Skeletal muscle satellite cell (primary cell): ENCODE data around the gene STK32C.
"Not testable (repeated sequence)": the region's sequence is repeated elsewhere in the genome, so short reads cannot be mapped to it uniquely, and the experiment has no call there.

Source experiments
- H3K27me3 ChIP-seq: 2 replicates; pipeline ENCODE4 v1.7.0; 2013; ENCODE audit warnings: low read length; ENCODE audit not compliant: control insufficient read depth, insufficient read depth
- H3K36me3 ChIP-seq: 2 replicates; pipeline ENCODE4 v1.7.0; 2013; ENCODE audit warnings: mild to moderate bottlenecking, control low read depth, low read length; ENCODE audit not compliant: insufficient read depth
- H3K4me1 ChIP-seq: 2 replicates; pipeline ENCODE4 v1.7.0; 2013; ENCODE audit warnings: low read length; ENCODE audit not compliant: control insufficient read depth, insufficient read depth
- H3K4me2 ChIP-seq: 2 replicates; pipeline ENCODE4 v1.7.0; 2013; ENCODE audit warnings: mild to moderate bottlenecking, low read length
- H3K4me3 ChIP-seq: 2 replicates; pipeline ENCODE4 v1.7.0; 2013; ENCODE audit warnings: low read length
- H3K9ac ChIP-seq: 2 replicates; pipeline ENCODE4 v1.7.0; 2013; ENCODE audit warnings: mild to moderate bottlenecking, low read depth, low read length, moderate library complexity
- H3K9me3 ChIP-seq: replicated peaks from 2 replicates; pipeline ENCODE4 v1.7.0; 2013; ENCODE audit warnings: mild to moderate bottlenecking, control low read depth, low read length

The STK32C gene

DNA sequence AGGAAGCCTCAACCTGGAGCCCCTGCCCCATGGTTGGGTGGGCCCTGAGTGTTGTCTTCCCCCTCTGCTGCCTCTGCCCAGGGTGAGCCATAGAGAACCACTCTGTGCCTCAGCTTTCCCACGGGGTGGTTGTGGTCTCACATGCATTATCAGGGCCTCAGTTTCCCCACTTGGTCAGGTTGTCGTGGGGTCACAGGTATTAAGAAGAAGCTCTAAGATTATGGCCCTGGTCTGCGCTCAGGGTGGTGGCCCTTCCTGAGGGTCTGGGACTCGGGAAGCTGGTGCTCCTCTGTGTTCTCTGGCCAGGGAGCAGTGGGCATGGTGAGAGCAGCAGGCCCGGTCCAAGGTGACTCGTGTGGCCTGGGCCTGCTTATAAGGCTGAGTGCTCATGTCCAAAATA lies 42.0 kb upstream of the STK32C start:
- no peaks in the 10 kb centered on the region for H3K4me1 ChIP-seq
- no peak overlapping the region for H3K4me2 ChIP-seq
- no peak overlapping the region for H3K9ac ChIP-seq
- no peak overlapping the region for H3K4me3 ChIP-seq
- H3K27me3 ChIP-seq = no peaks in the 10 kb centered on the region
- H3K9me3 ChIP-seq = no peaks in the 10 kb centered on the region
- peaks cover 4% of the 10 kb centered on the region for H3K36me3 ChIP-seq

DNA sequence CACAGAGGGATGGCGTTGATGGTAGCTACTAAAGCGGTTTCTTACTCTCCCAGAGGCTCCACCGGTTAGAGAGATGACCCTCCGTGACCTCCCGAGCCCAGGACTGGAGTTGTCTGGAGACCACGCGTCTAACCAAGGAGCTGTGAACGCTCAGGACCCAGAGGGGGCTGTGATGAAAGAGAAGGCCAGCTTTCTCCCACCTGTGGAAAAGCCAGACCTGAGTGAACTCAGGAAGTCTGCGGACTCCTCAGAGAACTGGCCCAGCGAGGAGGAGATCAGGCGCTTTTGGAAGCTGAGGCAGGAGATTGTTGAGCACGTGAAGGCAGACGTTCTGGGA lies 40.1 kb upstream of the STK32C start:
- H3K27me3 ChIP-seq = no peaks in the 10 kb centered on the region
- H3K9me3 ChIP-seq = no peaks in the 10 kb centered on the region
- no peaks in the 10 kb centered on the region for H3K4me1 ChIP-seq
- peaks cover 8% of the 10 kb centered on the region for H3K36me3 ChIP-seq
- H3K4me3 ChIP-seq = no peak overlapping the region
- H3K4me2 ChIP-seq = no peak overlapping the region
- H3K9ac ChIP-seq = no peak overlapping the region

DNA sequence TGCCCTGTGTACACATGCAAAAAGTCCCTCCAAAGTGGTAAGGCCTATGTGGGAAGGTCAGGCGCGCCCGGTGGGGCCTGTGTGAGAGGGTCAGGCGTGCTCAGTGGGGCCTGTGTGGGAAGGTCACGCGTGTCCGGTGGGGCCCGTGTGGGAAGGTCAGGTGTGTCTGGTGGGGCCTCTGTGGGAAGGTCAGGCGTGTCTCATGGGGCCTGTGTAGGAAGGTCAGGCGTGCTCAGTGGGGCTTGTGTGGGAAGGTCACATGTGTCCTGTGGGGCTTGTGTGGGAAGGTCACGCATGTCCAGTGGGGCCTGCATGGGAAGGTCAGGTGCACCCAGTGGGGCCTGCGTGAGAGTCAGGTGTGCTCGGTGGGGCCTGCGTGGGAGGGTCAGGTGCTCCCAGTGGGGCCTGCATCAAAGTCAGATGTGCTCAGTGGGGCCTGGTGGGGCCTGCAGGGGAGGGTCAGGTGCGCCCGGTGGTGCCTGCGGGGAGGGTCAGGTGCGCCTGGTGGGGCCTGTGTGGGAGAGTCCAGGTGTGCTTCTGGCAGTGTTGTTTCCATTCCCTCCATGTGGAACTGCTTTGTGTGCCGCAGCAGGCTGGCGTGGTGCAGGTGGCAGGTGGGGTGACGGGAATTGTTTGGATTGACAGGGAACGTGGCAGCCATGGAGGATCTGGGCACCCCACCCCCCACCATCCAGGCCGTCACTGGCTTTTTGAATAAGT lies 39.6 kb upstream of the STK32C start:
- Histone ChIP-seq H3K4me2 (no peak overlapping the region), H3K9ac (no peak overlapping the region), H3K36me3 (peaks cover 8% of the 10 kb centered on the region), H3K4me1 (no peaks in the 10 kb centered on the region), H3K4me3 (no peak overlapping the region), H3K27me3 (no peaks in the 10 kb centered on the region), H3K9me3 (no peaks in the 10 kb centered on the region)

DNA sequence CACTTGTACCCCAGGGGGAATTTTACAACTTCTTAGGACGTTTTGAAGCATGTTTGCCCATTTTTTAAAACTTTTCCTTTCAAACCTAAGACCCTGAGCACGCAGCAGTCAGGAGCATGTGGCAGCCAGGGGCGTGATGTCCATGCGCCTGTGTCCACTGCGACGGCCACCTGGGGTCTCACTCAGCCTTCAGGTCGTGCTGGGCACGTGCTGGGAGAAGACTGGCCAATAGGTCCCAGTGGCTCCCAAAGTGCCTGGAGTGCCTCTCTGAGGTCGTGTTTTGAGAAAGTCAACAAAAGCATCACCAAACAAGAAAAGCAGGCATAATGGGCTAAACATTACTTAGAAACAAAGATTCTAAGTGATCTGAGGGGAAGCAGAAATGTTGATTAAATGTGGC lies 39.1 kb upstream of the STK32C start:
- H3K36me3 ChIP-seq = peaks cover 8% of the 10 kb centered on the region
- no peaks in the 10 kb centered on the region for H3K9me3 ChIP-seq
- no peaks in the 10 kb centered on the region for H3K27me3 ChIP-seq
- H3K4me1 ChIP-seq = no peaks in the 10 kb centered on the region
- no peak overlapping the region for H3K4me2 ChIP-seq
- no peak overlapping the region for H3K4me3 ChIP-seq
- H3K9ac ChIP-seq = no peak overlapping the region

DNA sequence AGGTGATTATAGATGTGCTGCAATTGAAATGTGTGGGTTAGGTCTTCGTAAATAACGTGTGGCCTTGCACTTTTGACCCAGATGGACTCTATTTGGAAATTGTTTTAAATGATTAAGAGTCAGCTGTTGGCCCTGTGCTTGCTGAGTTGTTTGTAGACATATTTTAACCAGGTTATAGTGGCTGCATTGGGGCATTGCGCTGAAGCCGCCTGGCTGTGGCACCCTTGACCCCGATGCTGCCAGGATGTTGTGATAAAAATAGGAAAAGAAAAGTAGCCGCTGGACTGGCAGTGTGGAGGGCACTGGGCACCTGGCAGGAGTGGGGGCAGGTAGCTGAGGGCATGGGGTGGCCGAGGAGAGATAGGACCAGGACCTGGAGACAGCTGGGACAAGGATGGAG lies 37.6 kb upstream of the STK32C start:
- Histone ChIP-seq H3K4me3 (no peak overlapping the region), H3K36me3 (peaks cover 8% of the 10 kb centered on the region), H3K9me3 (no peaks in the 10 kb centered on the region), H3K4me2 (no peak overlapping the region), H3K9ac (no peak overlapping the region), H3K4me1 (no peaks in the 10 kb centered on the region), H3K27me3 (no peaks in the 10 kb centered on the region)

DNA sequence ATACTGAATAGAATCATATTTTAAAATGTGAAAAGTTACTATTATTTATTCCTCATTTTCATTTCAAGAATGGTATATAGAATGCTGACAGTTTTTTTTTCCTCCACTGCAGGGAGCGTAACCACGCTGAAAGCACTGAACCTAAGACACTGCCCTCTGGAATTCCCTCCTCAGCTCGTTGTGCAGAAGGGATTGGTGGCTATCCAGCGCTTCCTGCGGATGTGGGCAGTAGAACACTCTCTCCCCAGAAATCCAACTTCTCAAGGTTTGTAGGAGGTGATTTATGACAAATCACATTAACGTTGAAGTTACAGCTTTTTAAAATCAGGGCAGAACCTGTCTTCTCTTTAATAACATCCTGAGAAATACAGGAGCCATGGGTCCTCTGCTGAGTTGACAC lies 36.6 kb upstream of the STK32C start:
- Histone ChIP-seq H3K9me3 (no peaks in the 10 kb centered on the region), H3K4me2 (no peak overlapping the region), H3K36me3 (peaks cover 11% of the 10 kb centered on the region), H3K9ac (no peak overlapping the region), H3K4me3 (no peak overlapping the region), H3K27me3 (no peaks in the 10 kb centered on the region), H3K4me1 (no peaks in the 10 kb centered on the region)

DNA sequence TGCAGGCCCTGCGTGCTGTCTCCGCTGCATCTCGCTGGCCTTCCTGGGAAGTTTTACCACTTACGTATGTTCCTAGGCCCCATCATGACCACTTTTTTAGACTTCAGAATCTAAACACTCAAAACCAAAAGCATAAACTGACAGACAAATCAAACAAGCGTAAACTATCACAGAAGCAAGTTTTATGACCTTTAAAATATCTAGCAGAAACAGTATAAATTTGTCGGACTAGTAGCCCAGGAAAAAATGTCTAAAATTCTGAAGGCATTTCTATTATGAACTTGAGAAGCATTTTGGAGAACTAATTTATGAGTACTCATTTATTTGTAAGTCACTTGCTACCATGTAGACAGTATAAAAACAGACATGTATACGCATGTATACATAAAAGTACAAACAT lies 34.8 kb upstream of the STK32C start:
- no peak overlapping the region for H3K9ac ChIP-seq
- peaks cover 11% of the 10 kb centered on the region for H3K36me3 ChIP-seq
- no peak overlapping the region for H3K4me2 ChIP-seq
- H3K9me3 ChIP-seq = no peaks in the 10 kb centered on the region
- H3K4me3 ChIP-seq = no peak overlapping the region
- H3K27me3 ChIP-seq = no peaks in the 10 kb centered on the region
- H3K4me1 ChIP-seq = no peaks in the 10 kb centered on the region

DNA sequence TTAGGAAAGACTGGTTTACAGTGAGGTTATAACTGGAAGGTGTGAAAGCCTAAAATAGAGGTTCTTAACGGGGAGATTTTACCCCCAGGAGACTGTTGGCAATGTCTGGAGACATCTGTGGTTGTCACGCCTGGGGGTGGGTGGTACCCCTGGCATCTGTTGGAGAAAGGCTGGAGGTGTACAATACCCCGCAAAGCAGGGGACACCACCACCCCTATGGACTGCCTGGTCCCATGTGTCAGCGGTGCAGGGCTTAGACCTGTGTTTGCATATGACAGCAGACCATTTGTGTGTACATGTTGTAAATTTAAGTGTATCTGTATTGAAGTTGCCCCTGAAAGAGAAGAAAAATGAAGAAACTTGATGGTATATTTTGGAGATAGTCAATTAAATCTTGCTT lies 34.0 kb upstream of the STK32C start:
- Histone ChIP-seq H3K9ac (no peak overlapping the region), H3K27me3 (no peaks in the 10 kb centered on the region), H3K4me3 (no peak overlapping the region), H3K4me1 (no peaks in the 10 kb centered on the region), H3K36me3 (peaks cover 13% of the 10 kb centered on the region), H3K9me3 (no peaks in the 10 kb centered on the region), H3K4me2 (no peak overlapping the region)

DNA sequence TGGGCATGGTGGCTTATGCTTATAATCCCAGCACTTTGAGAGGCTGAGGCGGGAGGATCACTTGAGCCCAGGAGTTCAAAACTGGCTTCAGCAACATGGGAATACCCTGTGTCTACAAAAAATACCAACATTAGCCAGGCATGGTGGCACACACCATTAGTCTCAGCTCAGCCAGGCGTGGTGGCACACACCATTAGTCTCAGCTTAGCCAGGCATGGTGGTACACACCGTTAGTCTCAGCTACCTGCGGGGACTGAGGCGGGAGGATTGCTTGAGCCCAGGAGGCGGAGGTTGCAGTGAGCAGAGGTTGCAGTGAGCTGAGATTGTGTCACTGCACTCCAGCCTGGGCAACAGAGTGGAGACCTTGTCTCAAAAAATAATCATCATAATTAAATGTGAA lies 33.3 kb upstream of the STK32C start:
- H3K4me2 ChIP-seq = no peak overlapping the region
- H3K4me3 ChIP-seq = no peak overlapping the region
- H3K4me1 ChIP-seq = no peaks in the 10 kb centered on the region
- peaks cover 15% of the 10 kb centered on the region for H3K36me3 ChIP-seq
- H3K9me3 ChIP-seq = no peaks in the 10 kb centered on the region
- H3K9ac ChIP-seq = no peak overlapping the region
- H3K27me3 ChIP-seq = no peaks in the 10 kb centered on the region

DNA sequence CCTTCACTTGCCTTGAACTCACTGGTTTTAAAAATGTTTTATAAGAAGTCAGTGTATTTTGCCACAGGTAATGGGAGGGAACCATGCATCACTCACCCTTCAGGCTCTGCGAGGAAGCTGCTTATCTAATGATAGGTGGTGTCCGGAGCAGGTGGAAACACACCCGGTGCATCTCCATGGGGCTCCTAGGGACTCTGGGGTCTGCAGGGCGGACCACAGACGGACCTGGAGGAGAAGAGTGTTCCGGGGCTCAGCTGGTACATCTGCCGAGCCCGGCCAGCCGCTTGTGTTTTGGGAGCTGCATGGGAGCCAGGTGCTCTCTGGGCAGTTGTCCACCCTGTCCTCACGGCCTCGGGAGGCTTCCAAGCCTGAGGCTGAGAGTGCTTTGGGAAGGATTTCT lies 31.5 kb upstream of the STK32C start:
- Histone ChIP-seq H3K27me3 (no peaks in the 10 kb centered on the region), H3K4me1 (no peaks in the 10 kb centered on the region), H3K4me3 (no peak overlapping the region), H3K9ac (no peak overlapping the region), H3K9me3 (no peaks in the 10 kb centered on the region), H3K4me2 (no peak overlapping the region), H3K36me3 (peaks cover 8% of the 10 kb centered on the region)

DNA sequence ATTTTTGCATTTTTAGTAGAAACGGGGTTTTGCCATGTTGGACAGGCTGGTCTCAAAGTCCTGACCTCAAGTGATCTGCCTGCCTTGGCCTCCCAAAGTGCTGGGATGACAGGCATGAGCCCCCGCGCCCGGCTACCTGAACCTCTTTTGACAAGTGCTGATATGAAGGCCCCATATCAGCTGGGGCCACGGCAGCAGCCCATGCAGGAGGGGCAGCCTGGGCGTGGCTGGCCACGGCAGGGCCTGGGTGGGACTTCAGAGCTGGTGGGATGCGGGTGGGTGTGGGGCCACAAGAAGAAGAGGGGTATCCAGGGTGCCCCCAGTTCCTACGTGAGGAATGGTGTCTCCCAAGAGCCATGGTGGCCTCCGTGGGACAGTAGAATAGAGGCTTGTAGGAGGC lies 31.1 kb upstream of the STK32C start:
- H3K9me3 ChIP-seq = no peaks in the 10 kb centered on the region
- no peak overlapping the region for H3K9ac ChIP-seq
- peaks cover 7% of the 10 kb centered on the region for H3K36me3 ChIP-seq
- H3K4me2 ChIP-seq = no peak overlapping the region
- H3K4me1 ChIP-seq = no peaks in the 10 kb centered on the region
- H3K27me3 ChIP-seq = no peaks in the 10 kb centered on the region
- H3K4me3 ChIP-seq = no peak overlapping the region

DNA sequence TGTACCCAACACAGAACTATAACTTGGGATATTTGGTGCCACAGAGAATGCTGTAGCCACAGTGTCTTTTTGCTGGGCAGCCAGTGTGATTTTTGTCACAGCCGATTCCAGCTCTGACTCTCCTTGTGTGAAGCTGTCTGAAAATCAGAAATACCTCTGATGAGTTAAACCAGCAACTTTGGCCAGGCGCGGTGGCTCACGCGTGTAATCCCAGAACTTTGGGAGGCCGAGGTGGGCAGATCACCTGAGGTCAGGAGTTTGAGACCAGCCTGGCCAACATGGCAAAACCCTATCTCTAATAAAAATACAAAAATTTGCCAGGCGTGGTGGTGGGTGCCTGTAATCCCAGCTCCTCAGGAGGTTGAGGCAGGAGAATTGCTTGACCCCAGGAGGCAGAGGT lies 30.1 kb upstream of the STK32C start:
- H3K27me3 ChIP-seq, H3K4me1 ChIP-seq: not testable (repeated sequence)

More for the DNA sequence above, 30.1 kb upstream of the STK32C start:
- H3K4me2 ChIP-seq, H3K9me3 ChIP-seq, H3K9ac ChIP-seq, H3K36me3 ChIP-seq, H3K4me3 ChIP-seq: not testable (repeated sequence)
